EH (cell line): Measurements from ENCODE around the gene HOXD10.

ENCODE experiments used
- DNase-seq: peaks from one replicate; pipeline ENCODE4 v3.0.0-alpha.2; 2015; ENCODE audit warnings: low read depth

HOXD10 gene

GRCh38 chr2:176164611-176165369 is 48.2 kb downstream of the HOXD10 start:
- DNase-seq = no peak

- no peak for DNase-seq
Measured at GRCh38 chr2:176165370-176166050, 48.9 kb downstream of the HOXD10 start.

GRCh38 chr2:176166272-176166671 is 49.7 kb downstream of the HOXD10 start:
- DNase-seq = no peak

- no peak for DNase-seq
Measured at GRCh38 chr2:176167398-176167797, 50.8 kb downstream of the HOXD10 start.

GRCh38 chr2:176169181-176169580 is 52.6 kb downstream of the HOXD10 start:
- DNase-seq = no peak
